ENCODE measurements around the gene GPATCH2L.

Gene GPATCH2L

GRCh38 chr14:76204461-76205230 lies 52.9 kb downstream of the GPATCH2L start:
- TF ChIP-seq CTCF (conservative IDR thresholded peaks at IDR 0.05; ENCODE audit: low read depth, low read length): no peak
- Histone ChIP-seq H3K4me2 (no peak overlapping the region), H3K79me2 (ENCODE audit: insufficient read depth, low read depth) (no peaks in the 10 kb centered on the region), H2AFZ (ENCODE audit: low read depth) (no peak overlapping the region), H3K4me3 (IDR thresholded peaks at IDR 0.05; ENCODE audit: insufficient read depth, low read depth, low read length) (no peak overlapping the region), H3K27ac (no peak overlapping the region), H3K27me3 (ENCODE audit: insufficient read depth, low read depth) (no peaks in the 10 kb centered on the region), H4K20me1 (ENCODE audit: insufficient read depth) (no peaks in the 10 kb centered on the region), H3K9ac (no peak overlapping the region), H3K4me1 (ENCODE audit: low read depth, poor library complexity, severe bottlenecking) (no peaks in the 10 kb centered on the region), H3K36me3 (ENCODE audit: insufficient read depth) (no peaks in the 10 kb centered on the region)

- no peaks in the 10 kb centered on the region for H3K79me2 ChIP-seq (ENCODE audit: insufficient read depth, low read depth)
- H3K4me1 ChIP-seq (ENCODE audit: low read depth, poor library complexity, severe bottlenecking): no peaks in the 10 kb centered on the region
- no peaks in the 10 kb centered on the region for H3K27me3 ChIP-seq (ENCODE audit: insufficient read depth, low read depth)
- H4K20me1 ChIP-seq (ENCODE audit: insufficient read depth): no peaks in the 10 kb centered on the region
- H2AFZ ChIP-seq (ENCODE audit: low read depth): no peak overlapping the region
- H3K4me2 ChIP-seq: no peak overlapping the region
- no peaks in the 10 kb centered on the region for H3K36me3 ChIP-seq (ENCODE audit: insufficient read depth)
- TF ChIP-seq CTCF (conservative IDR thresholded peaks at IDR 0.05; ENCODE audit: low read depth, low read length): no peak
- no peak overlapping the region for H3K27ac ChIP-seq
- no peak overlapping the region for H3K9ac ChIP-seq
- no peak overlapping the region for H3K4me3 ChIP-seq (IDR thresholded peaks at IDR 0.05; ENCODE audit: insufficient read depth, low read depth, low read length)
These were observed 54.0 kb downstream of the GPATCH2L start for GRCh38 chr14:76205708-76206107.

- Histone ChIP-seq H3K27ac (no peak overlapping the region), H3K79me2 (ENCODE audit: insufficient read depth, low read depth) (no peaks in the 10 kb centered on the region), H3K9ac (no peak overlapping the region), H3K27me3 (ENCODE audit: insufficient read depth, low read depth) (no peaks in the 10 kb centered on the region), H3K4me3 (IDR thresholded peaks at IDR 0.05; ENCODE audit: insufficient read depth, low read depth, low read length) (no peak overlapping the region), H4K20me1 (ENCODE audit: insufficient read depth) (no peaks in the 10 kb centered on the region), H3K4me2 (no peak overlapping the region), H3K36me3 (ENCODE audit: insufficient read depth) (no peaks in the 10 kb centered on the region), H3K4me1 (ENCODE audit: low read depth, poor library complexity, severe bottlenecking) (no peaks in the 10 kb centered on the region), H2AFZ (ENCODE audit: low read depth) (no peak overlapping the region)
- no peak for TF ChIP-seq CTCF (conservative IDR thresholded peaks at IDR 0.05; ENCODE audit: low read depth, low read length)
These were observed 56.6 kb downstream of the GPATCH2L start for GRCh38 chr14:76208340-76208739.

- Histone ChIP-seq H3K36me3 (ENCODE audit: insufficient read depth) (no peaks in the 10 kb centered on the region), H3K27ac (no peak overlapping the region), H3K27me3 (ENCODE audit: insufficient read depth, low read depth) (no peaks in the 10 kb centered on the region), H4K20me1 (ENCODE audit: insufficient read depth) (no peaks in the 10 kb centered on the region), H3K9ac (no peak overlapping the region), H3K4me1 (ENCODE audit: low read depth, poor library complexity, severe bottlenecking) (no peaks in the 10 kb centered on the region), H3K4me2 (no peak overlapping the region), H2AFZ (ENCODE audit: low read depth) (no peak overlapping the region), H3K4me3 (IDR thresholded peaks at IDR 0.05; ENCODE audit: insufficient read depth, low read depth, low read length) (no peak overlapping the region), H3K79me2 (ENCODE audit: insufficient read depth, low read depth) (no peaks in the 10 kb centered on the region)
- no peak for TF ChIP-seq CTCF (conservative IDR thresholded peaks at IDR 0.05; ENCODE audit: low read depth, low read length)
These were observed 60.5 kb downstream of the GPATCH2L start for GRCh38 chr14:76212242-76212641.
